ENCODE results near the gene LSM11. TPM values are rescaled to one million over a fixed set of nuclear protein-coding genes. Genes with fewer than 3 reads are reported as not detected.

Gene LSM11
- total RNA-seq, 1 donor from 2014 or later: 5.6 TPM

Other genes starting within 250 kb of the LSM11 start
- 17.1 to 19.7 TPM (median 19.7 TPM) in 3 replicates for gene ADAM19, start 167.9 kb upstream of the LSM11 start, total RNA-seq
- not detected in 3 replicates for gene SOX30, start 91.3 kb upstream of the LSM11 start, total RNA-seq
- not detected in 3 replicates for gene C5orf52, start 72.2 kb upstream of the LSM11 start, total RNA-seq
- gene THG1L, start 12.3 kb upstream of the LSM11 start, total RNA-seq: 17.8 to 19.2 TPM (median 18.0 TPM) in 3 replicates
- gene CLINT1, start 115.4 kb downstream of the LSM11 start, total RNA-seq: 74.8 to 85.2 TPM (median 77.7 TPM) in 3 replicates

Data from mesothelial cell of epicardium (in vitro differentiated cells).